Stimulated activated naive CD4-positive, alpha-beta T cell treated with Interleukin-2 at 50 U/mL for 16 hours (primary cell): ENCODE measurements around the gene CREB3L1.
"Not testable (repeated sequence)": the region's sequence is repeated elsewhere in the genome, so short reads cannot be mapped to it uniquely, and the experiment has no call there.

ENCODE experiments used
- DNase-seq: peaks from one replicate; lab custom pipeline; 2025; lab: John Stamatoyannopoulos, UW

The CREB3L1 gene

DNA sequence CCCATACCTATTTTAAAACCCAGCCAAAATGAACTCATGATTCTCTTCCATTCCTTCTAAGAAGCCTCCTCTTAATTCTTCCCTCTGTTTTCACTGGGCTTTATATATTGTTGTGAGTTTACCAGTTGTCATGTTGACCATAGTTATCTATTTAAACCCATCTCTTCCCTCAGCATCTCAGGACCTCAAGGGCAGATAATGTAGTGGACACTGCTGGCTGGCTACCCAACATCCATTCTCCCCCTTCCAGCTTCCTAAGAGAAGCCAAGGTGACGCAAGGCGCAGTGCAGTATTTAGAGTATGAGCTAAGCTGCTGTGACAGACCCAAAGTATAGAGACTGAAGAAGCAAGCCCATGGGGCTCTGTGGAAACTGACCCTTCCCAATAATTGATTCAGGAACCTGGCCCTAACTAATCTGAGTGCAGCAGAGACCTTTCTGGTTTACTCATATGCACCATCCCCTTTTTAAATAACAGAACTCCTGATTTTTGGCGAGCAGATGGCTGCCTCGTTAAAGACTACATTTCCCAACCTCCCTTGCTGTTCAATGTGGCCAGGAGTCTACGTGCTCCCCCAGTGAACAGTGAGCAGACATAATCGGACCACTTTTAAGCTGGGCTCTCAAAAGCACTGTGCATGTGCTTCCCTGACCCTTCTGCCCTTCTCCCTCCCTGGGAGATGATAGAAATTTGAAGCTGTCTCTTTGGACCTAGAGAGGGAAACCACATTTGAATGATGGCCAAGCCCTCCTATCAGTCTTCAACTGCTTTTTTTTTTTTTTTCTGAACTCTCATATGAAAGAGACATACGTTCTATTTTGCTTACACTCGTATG is 28.1 kb upstream of the CREB3L1 start:
- no peak for DNase-seq

DNA sequence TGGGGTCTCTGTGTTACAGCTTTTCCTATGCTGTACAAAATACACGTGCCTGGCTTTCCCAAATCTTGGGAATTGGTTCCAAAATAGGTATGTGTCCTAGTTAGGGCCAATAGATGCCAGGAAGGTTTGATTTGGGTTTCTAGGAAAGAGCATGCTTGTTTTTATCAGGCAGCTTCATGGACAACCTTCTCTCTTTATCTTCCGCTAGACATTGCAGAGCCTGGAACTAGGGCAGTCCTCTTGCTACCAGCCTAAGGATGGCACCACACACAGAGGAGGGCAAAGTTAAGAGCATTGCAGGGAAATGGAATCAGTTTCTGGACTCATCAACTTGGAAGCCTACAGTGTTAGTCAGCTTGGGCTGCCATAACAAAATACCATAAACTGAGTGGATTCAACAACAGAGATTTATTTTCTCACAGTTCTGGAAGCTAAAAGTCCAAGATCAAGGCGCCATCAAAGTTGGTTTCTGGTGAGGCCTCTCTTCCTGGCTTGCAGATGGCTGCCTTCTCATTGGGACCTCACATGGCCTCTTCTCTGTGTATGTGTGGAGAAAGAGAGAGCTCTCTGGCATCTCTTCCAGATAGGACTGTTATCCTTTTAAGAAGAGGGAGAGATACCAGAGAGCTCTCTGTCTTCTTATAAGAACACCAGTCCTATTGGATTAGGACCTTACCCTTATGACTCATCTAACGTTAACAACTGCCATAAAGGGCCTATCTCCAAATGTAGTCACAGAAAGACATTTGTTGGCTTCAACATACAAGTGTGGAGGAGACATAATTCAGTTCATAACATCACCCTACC is 27.3 kb upstream of the CREB3L1 start:
- DNase-seq: no peak

DNA sequence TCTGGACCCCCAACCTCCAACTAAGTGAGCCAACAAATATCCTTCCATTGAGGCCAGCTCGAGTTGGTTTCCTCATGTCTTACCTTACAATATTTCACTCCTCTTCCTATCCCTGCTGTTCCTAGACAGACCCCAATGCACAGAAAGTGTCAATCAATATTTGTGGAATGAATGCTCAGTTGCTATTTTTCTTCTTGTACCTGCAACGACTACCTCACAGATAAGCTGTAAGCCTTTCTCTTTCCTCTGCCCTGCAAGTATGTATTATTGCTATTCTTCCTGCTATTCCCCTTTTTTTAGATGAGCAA is 26.8 kb upstream of the CREB3L1 start:
- no peak for DNase-seq

DNA sequence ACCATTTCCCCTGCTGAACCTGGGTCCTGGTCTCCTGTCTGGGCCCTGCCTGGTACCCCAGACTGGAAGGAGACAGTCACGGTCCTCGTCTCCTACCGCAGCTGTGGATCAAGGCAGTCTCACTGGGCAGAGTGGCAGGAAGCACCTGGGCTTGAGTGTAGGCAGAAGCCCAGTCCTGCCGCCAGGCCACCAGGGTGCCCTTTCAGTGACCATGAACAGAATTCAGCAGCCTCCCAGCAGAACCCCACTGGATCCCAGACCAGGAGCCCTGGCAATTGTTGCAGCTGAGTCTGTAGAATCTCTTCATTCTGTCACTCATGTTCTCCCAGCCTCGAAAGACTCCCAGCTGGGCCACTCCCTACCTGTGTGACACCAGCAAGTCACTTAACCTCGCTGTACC is 25.5 kb upstream of the CREB3L1 start:
- no peak for DNase-seq

DNA sequence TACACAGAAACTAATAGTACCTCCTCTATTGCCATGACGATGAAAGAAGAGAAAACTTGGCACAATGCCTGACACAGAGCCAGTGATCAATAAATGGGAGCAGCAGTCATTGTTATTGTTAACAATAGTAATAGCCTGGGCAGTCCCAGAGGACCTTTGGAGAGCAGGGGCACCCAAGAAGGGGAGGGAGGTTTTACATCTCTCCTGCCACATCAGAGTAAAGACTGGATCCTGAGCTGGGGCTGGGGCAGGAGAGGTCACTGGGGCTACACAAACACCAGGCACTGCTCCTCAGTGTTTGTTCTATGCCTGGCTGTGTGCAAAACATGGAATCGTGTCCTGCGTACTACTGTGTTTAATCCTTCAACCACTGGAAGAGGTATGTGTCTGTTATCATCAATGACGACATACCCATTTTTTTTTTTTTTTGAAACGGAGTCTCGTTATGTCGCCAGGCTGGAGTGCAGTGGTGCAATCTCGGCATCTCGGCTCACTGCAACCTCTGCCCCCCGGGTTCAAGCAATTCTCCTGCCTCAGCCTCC is 25.0 kb upstream of the CREB3L1 start:
- no peak for DNase-seq

DNA sequence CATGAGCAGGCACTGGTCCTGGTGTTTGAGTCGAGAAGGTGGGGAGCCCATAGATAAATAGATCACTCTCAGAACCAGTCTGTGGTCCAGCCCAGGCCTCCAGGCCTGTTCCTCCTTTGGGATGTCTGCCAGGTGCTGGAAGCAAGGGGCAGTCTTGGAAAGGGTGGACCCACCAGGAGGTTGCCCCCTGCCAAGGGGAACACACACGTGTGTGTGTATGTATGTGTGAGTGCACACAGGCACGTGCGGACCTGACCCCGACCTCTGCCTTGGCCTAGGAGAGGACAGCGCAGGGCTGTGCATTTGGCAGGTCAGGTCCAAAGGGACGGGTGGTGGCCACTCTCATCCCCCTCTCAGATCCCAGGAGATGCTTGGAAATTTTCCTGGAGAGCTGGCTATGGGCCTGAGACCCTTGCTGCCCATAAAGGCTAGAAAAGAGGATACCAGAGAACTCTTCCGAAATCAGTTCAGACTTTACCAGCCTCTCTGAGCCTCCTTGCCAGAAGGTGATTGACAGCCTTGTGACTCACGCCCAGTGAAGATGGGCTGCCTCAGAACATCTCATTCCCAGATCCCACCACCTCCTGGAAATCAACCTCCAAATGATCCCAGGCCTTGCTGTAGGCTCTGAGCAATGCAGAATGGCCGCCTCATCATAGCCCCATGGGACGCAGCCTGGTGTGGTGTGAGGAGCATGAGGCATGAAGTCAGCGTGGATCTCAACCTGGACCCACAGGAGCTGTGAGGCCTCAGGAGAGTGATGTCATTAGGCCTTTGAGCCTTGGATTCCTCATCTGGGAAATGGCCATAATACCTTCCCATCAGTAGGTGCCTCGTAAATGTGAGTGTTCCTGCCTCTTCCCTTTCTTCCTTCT is 24.0 kb upstream of the CREB3L1 start:
- DNase-seq: no peak

DNA sequence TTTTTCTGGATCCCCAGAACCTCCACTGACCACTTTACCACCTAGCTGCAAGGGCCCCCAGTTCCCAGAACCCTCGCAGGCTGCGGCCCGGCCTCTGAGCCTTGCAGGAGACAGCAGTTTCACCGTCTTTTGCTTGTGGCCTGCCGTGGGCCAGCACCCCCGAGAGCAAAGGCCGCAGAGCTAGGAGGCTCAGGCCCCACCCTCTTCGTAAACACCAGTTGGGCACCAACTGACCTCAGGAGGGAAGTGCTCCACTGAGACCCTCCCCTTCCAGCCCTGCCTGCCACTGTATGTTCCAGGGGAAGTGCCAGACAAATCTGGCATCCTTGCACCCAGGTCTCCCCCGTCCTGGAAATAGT is 23.4 kb upstream of the CREB3L1 start:
- no peak for DNase-seq

DNA sequence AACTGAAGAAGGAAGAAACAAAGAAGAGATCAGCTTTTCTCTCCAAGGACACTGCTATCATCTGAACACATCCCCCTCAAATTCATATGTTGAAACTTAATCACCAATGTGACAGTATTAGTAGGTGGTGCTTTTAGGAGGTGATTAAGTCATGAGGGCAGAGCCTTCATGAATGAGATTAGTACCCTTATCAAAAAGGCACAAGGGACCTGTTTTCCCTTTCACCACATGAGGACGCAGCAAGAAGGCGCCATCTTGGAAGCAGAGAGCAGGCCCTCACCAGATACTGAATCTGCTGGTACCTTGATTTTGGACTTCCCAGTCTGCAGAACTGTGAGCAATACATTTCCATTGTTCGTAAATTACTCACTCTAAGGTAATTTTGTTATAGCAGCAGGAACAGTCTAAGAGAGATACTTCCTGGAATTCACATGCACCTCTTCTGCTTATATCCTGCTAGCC is 20.9 kb upstream of the CREB3L1 start:
- no peak for DNase-seq

DNA sequence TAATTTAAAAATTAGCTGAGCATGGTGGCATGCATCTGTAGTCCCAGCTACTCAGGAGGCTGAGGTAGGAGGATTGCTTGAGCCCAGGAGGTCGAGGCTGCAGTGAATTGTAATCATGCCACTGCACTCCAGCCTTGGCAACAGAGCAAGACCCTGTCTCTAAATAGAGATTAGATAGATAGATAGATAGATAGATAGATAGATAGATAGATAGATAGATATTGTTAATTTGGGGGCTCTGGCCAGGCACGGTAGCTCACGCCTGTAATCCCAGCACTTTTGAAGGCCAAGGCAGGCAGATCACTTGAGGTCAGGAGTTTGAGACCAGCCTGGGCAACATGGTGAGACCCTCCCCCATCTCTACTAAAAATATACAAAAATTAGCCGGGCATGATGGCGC is 18.1 kb upstream of the CREB3L1 start:
- DNase-seq: not testable (repeated sequence)

DNA sequence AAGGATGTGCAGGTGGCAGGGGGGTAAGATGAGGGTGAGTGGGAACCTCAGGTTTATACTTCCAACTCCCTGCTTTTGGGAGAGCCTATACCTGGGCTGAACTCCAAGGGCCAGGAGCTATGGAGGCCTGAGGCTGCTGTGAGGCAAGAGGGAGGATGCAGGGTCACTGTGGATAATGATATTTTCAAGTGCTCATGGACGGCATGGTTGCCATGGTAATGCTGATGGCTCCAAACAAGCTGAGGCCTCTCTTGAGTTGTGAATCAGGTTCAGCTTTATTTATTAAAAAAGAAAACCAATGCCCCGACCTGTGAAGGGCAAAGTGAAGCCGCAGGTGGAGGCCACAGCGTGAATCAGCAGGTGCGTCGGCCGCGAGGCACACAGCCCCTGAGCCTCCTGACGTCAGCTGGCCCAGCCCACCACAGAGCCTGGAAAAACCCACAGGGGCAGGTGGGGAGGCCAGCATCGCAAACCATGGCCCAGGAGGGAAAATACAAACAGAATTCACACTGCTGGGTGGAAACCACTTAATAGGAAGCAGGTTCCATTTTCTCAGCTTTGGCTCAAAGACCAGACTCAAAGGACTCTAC is 17.4 kb upstream of the CREB3L1 start:
- DNase-seq: no peak

DNA sequence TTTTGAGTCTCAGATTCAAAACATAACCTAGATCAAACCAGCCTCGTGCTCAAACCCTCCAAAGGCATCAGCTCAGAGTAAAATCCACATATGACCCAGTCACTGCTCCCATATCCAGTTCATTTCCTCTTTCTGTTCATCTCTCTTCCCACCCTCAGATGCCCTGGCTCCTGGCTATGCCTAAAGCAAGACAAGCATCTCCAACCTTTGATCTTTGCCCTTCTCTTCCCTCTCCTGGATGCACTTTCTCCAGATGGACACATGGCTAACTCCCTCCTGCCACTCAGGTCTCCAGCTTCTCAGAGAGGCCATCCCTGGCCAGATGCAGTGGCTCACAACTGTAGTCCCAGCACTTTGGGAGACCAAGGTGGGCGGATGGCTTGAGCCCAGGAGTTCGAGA is 14.3 kb upstream of the CREB3L1 start:
- no peak for DNase-seq

DNA sequence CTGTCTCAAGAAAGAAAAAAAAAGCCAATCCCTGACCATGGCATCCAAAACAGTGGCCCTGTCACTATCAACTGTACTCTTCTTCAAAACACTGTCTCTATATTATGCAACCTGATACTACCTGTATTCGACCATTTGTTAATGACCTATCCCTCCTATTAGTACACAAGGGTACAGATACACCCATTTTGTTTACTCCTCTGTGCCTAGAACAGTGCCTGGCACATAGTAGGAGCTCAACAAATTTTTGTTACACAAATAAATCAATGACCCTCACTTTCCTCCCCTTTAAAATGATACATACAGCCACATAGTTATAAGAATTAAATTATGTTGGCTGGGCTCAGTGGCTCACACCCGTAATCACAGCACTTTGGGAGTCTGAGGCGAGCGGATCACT is 13.4 kb upstream of the CREB3L1 start:
- no peak for DNase-seq

DNA sequence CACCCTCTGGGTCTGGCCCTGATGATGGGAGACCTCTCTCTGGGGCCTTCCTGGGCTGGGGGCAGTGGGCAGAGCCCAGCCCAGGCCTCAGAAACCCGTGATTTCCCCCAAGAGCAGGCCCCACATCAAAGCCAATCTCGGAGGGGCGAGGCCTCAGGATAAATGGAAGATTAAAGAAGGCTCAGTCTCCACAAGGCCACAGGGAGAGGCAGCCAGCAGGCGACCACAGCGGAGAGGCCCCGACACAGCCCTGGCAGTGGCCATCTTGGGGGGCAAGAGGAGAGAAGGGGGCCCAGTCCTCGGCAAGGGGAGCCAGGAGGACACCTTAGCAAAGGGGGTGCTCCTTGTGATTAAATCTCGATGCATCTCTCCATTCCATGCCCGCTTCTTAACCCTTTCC is 12.5 kb upstream of the CREB3L1 start:
- DNase-seq: no peak

DNA sequence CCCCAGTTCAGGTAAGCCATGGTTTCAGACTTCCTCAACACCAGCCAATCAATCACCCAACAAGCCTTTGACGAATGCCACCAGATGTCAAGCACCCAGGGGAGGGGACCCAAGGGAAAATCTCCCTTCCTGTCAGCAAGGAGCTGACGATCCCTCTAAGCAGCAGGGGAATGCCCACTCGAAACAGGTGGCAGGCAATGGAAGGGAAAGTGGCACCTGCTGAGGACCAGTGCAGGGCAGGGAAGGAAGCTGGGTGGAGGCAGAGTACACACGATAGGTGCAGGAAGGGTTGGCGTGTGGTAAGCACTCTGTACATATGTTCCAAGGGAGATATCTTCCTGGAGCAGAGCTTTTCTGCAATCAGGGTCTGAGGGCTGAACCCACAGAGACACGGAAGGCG is 11.7 kb upstream of the CREB3L1 start:
- DNase-seq: no peak

DNA sequence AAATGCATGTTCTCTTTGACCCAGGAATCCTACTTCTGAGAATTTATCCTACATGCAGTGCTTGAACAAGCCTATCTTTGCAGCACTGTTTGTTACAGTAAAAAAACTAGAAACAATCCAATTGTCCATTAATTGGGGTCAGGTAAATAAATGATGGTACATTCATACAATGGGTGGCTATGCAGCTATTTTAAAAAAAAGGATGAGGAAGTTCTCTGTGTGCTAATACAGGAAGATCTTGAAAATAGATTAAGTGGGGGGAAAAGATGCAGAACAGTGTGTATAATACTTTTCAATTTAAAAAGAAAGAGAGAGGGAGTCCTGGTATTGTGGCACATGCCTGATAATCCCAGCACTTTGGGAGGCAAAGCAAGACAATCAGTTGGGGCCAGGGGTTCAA is 9.5 kb upstream of the CREB3L1 start:
- DNase-seq: no peak

DNA sequence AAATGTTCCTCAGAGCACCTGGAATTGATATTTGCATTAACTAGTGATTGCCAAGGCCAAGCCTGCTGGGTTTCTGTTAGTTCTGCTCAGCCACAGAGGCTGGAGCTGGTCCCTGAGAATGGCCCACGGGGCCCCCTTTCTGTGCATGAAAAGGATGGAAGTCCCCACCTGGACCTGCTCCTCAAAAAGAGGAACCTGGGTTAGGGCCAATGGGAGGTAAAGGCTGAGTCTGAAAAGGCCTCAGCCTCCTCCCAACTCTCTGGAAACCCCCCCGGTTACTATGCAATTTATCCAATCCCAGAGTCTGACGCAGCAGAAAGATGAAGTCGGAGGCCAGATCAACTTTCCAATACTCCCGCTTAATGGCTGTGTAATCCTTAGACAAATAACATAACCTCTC is 6.8 kb upstream of the CREB3L1 start:
- no peak for DNase-seq

DNA sequence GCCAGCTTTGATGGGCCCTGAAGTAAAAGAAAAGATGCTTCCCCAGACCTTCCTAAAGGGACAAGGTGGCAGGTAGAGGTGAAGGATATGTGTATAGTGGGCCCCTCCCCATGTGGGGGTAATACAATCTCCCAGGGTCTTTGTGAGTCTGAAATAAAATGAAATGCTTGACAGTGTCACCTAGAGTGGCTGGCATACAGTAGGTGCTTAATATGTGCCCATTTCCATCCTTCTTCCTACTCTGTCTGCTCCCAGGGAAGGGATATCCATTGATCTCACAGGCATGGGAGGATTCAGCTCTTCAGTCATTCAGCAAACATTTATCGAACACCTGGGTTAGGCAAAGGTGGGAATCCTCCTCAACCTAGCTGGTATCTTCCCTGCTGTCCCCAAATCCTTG is 6.1 kb upstream of the CREB3L1 start:
- no peak for DNase-seq

DNA sequence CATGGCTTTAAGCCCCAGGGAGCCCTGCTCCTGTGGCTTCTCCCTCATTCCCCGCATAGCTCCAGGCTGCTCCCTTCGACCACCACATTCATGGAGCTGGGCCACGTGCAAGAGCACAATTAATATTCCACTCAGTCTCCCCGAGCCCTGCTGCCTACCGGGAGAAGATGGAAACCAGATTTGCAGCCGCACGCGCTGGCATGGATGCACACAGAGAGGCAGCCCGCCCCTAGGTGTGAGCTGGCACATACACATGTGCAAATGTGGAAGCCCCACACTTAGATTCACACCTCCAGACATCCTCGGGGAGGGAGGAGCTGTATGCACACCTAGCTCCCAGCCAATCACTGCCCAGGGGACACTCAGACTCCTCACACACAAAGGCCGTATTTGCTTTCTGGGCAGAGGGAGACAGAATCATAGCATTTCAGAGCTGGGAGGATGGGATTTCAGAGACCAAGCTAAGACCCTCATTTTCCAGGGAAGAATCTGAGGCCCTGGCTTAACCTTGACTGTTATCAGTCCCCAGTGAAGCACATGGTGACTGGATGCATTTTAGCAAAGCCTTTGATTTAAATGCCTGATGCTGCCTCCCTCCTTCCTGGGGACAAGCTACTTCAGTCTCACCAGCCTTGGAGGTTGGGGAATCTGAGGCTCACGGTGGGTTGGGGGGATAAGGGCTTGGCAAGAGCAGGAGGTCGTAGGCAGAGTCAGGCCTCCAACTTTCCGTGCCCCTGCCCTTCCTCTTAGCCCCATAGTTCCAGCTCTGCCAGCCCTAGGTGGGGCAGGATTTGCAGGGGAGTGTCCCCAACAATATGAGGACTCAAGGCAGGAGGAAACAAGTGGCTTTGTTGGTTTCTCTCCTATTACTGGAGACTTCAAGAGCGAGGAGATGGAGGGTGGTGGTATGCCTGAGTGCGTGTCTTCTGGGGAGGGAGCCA is 5.3 kb upstream of the CREB3L1 start:
- DNase-seq: no peak

DNA sequence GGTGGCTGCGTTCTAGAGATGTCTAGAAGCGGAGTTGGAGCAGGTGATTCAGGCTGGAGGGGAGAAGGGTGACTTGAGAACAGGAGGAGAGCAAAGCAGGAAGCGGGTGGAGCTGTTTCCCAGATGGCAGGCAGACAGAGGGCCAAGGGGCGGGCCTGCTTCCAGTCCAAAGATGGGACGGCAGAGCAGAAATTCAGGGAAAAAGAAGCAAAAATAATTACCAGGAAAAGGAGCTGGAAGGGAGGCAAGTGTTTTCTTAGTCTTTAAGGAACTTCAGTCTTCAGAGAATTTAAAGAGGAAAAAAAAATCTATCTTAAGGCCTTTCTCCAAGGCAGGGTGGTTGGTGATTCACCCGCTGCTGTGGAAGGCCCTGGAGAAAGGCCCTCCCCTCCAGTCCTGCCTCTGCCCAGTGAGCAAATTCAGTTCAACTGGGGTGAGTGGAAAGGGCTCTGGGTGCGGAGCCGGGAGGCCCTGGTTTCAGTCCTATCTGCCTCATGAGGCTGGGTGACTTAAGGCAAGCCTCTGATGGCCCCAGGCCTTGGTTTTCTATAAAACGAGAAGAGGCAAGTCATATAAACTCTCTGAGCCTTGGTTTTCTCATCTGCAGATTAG is 4.5 kb upstream of the CREB3L1 start:
- no peak for DNase-seq

DNA sequence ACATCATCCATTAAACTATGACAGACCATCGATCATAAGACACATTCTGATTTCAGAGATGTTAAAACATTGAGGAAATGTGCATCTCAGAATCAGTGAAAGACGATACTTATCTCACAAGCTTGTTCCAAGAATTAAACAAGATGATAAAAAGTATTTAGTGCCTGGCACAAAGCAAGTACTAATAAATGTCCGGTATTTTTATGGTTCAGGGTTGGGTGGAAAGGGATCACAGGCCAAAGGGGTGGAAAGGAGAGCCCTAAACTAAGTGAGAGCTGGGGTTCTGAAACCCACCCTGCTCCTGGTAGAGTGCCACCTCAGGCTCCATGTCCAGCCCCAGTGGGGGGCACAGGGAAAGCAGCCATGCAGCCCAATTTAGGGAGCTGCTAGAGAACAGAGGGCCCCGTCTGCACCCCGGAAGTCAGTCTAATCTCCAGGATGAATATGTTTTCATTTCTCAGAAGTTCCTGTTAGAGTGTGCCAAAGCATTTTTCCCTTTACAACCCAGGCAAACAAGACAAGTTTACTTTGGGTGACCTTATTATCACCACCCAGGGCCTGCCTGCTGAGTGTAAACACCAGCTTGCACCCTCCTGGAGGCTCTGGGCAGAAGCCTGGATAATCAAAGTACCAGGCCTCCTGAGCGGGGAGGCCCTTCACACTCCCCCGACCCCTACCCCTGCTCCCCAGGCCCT is 3.8 kb upstream of the CREB3L1 start:
- no peak for DNase-seq
